ENCODE results near the gene IL31RA.

DNA sequence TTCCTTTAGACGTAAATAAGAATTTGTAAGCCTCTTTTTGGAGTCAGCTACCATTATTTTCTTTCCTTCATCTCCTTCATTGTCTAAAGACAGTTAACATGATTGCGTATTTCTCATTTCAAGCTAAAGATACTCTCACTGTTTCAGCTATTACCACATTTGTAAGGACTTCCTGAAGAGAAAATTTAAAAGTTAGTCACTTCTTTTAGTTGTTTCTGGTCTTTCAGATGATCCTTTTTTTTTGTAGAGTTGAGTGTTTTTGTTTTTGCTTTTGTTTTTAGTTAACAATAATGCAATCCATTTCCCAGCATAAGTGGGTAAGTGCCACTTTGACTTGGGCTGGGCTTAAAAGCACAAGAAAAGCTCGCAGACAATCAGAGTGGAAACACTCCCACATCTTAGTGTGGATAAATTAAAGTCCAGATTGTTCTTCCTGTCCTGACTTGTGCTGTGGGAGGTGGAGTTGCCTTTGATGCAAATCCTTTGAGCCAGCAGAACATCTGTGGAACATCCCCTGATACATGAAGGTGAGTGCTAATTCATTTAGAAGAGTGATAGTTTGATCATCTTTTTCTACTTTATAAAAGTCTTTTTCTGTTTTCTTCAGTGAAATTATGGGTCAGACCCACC, 2.0 kb downstream of the IL31RA start:
- TF ChIP-seq, protein P1, sequence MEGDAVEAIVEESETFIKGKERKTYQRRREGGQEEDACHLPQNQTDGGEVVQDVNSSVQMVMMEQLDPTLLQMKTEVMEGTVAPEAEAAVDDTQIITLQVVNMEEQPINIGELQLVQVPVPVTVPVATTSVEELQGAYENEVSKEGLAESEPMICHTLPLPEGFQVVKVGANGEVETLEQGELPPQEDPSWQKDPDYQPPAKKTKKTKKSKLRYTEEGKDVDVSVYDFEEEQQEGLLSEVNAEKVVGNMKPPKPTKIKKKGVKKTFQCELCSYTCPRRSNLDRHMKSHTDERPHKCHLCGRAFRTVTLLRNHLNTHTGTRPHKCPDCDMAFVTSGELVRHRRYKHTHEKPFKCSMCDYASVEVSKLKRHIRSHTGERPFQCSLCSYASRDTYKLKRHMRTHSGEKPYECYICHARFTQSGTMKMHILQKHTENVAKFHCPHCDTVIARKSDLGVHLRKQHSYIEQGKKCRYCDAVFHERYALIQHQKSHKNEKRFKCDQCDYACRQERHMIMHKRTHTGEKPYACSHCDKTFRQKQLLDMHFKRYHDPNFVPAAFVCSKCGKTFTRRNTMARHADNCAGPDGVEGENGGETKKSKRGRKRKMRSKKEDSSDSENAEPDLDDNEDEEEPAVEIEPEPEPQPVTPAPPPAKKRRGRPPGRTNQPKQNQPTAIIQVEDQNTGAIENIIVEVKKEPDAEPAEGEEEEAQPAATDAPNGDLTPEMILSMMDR (IDR thresholded peaks at IDR 0.05) = no peak
- no peak for TF ChIP-seq POLR2A (IDR thresholded peaks at IDR 0.05)
